Heart left ventricle (tissue), 13 donors: ENCODE results near the gene GRIN2D.

ENCODE experiments used
- POLR2A ChIP-seq, 2 donors: fragments of 450-650 bp; IDR thresholded peaks; one replicate each; pipeline ENCODE4 v1.6.1; 2017; ENCODE audit warnings: antibody characterized with exemption in 2 of 2, mild to moderate bottlenecking in 2 of 2, moderate library complexity in 2 of 2
- TF ChIP-seq, protein P1 (sequence below), 12 donors: fragments of 200-600 bp; sonication (generic) in 4 of 12; IDR thresholded peaks; one replicate each; pipeline versions ENCODE4 v1.5.0 to v1.8.0; 2018 to 2022; ENCODE audit warnings: antibody characterized with exemption in 12 of 12, mild to moderate bottlenecking in 5 of 12
- donor health status: ischemic (EF 13 %, LVEDD 7.1; RV severe dilation, severe dysfunction).
- donor health status: DM: no; HTN: yes; CAD: no.
- donor health status: DM: no; HTN: no; CAD: no.
- donor health status: ischemic (EF 25% LVEDD 6.9; RV normal size, moderate dysfunction).
- donor health status: ischemic (EF 25% LVEDD 5.7; RV mildly dilated, moderate dysfunction).
- donor health status: ischemic (EF 35%, LVEDD 5.7; RV mildly dilated, moderate dysfunction).
- donor health status: nonischemic (EF 11% LVEDD 7.7; RV severe dilation, severe dysfunction).
- donor health status: DM: yes; HTN: yes; CAD: no.
- donor health status: PGD.
- donor health status: ischemic (EF 29% LVEDD 5.4; RV normal size, mild dysfunction).
- donor health status: nonischemic (EF 23%, LVEDD 6.1; RV moderate dilation, normal function).

- TF ChIP-seq, protein P1, sequence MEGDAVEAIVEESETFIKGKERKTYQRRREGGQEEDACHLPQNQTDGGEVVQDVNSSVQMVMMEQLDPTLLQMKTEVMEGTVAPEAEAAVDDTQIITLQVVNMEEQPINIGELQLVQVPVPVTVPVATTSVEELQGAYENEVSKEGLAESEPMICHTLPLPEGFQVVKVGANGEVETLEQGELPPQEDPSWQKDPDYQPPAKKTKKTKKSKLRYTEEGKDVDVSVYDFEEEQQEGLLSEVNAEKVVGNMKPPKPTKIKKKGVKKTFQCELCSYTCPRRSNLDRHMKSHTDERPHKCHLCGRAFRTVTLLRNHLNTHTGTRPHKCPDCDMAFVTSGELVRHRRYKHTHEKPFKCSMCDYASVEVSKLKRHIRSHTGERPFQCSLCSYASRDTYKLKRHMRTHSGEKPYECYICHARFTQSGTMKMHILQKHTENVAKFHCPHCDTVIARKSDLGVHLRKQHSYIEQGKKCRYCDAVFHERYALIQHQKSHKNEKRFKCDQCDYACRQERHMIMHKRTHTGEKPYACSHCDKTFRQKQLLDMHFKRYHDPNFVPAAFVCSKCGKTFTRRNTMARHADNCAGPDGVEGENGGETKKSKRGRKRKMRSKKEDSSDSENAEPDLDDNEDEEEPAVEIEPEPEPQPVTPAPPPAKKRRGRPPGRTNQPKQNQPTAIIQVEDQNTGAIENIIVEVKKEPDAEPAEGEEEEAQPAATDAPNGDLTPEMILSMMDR (IDR thresholded peaks at IDR 0.05): no peak
- TF ChIP-seq POLR2A (IDR thresholded peaks at IDR 0.05): no peak
These were observed 43.1 kb downstream of the GRIN2D start for GRCh38 chr19:48436586-48436985.
